Esophagus muscularis mucosa (tissue), 4 donors: ENCODE data around the gene LIMK2. TPM values are rescaled to one million over a fixed set of nuclear protein-coding genes. Genes with fewer than 3 reads are reported as not detected.
A peak's percentile ranks its signal among the peaks of the same experiment; 100 is the strongest.

Source experiments
- DNase-seq: peaks from one replicate; pipeline ENCODE4 v3.0.0-alpha.2; 2017; ENCODE audit errors: extremely low spot score
- H3K27ac ChIP-seq, 4 donors: fragments of 200-600 bp; sonication (generic); replicated peaks in 1 of 4; 1 replicate in 3 of 4; 2 replicates in 1 of 4; pipeline ENCODE4 v1.5.1; 2016 to 2019; ENCODE audit warnings: mild to moderate bottlenecking in 1 of 4
- H3K27me3 ChIP-seq, 4 donors: fragments of 200-600 bp; sonication (generic); one replicate each; pipeline versions ENCODE4 v1.5.1 to v1.6.0; 2016 to 2019
- H3K36me3 ChIP-seq, 4 donors: fragments of 200-600 bp; sonication (generic); one replicate each; pipeline ENCODE4 v1.5.1; 2016 to 2019
- H3K4me1 ChIP-seq, 4 donors: fragments of 200-600 bp; sonication (generic); one replicate each; pipeline ENCODE4 v1.5.1; 2016 to 2019
- H3K4me3 ChIP-seq, 4 donors: fragments of 200-600 bp; sonication (generic); 1 replicate in 2 of 4; 2 replicates in 2 of 4; pipeline ENCODE4 v1.5.1; 2016 to 2019; ENCODE audit warnings: mild to moderate bottlenecking in 4 of 4, moderate library complexity in 1 of 4
- H3K9me3 ChIP-seq, 4 donors: fragments of 200-600 bp; sonication (generic); 1 replicate in 3 of 4; 2 replicates in 1 of 4; pipeline ENCODE4 v1.5.1; 2016 to 2019
- CTCF ChIP-seq, 3 experiments: fragments of 200-600 bp in 2 of 3; fragments of 450-650 bp in 1 of 3; sonication (generic) in 2 of 3; IDR thresholded peaks; one replicate each; pipeline ENCODE4 v1.5.1; 2017 to 2019; ENCODE audit warnings: antibody characterized with exemption in 3 of 3, mild to moderate bottlenecking in 2 of 3, moderate library complexity in 1 of 3
- EP300 ChIP-seq: sonication (generic); formaldehyde crosslinking; IDR thresholded peaks from one replicate; pipeline ENCODE4 v1.6.1; 2017; ENCODE audit warnings: antibody characterized with exemption
- POLR2A ChIP-seq: fragments of 450-650 bp; IDR thresholded peaks from one replicate; pipeline ENCODE4 v1.6.1; 2017; ENCODE audit warnings: antibody characterized with exemption, moderate library complexity, mild to moderate bottlenecking, low read depth
- POLR2AphosphoS5 ChIP-seq, 2 donors: sonication (generic); formaldehyde crosslinking; IDR thresholded peaks; one replicate each; pipeline ENCODE4 v1.6.1; 2017; ENCODE audit warnings: antibody characterized with exemption in 2 of 2
- WGBS: methylation state at CpG from one replicate; pipeline ENCODE4 v1.1.5; 2018; 5-methylcytosine and 5-hydroxymethylcytosine counted together
- intact Hi-C: fragments of 100-400 bp; cut with DNase I; formaldehyde crosslinking; loops from one replicate; pipeline ENCODE4 v1.15.1; 2023
- total RNA-seq, 4 donors: library from RNA; depleted of rRNA; stranded (reverse); fragments of >200 nt; gene quantifications; one replicate each; pipeline versions ENCODE4 v1.1.0 to v1.2.1, GENCODE V29; 2016

Gene LIMK2
- total RNA-seq, 4 donors from 2014 or later: 12.0 to 18.2 (median 14.3) TPM

- peaks cover 19 to 35% (median 22%) of the 10 kb centered on the region in 4 donors for H3K4me1 ChIP-seq
- peak overlapping the region in 1 of 4 donors; percentile 31 for H3K27ac ChIP-seq
- H3K27me3 ChIP-seq: no peaks in the 10 kb centered on the region
- no peak overlapping the region for H3K4me3 ChIP-seq
- no peaks in the 10 kb centered on the region for H3K9me3 ChIP-seq
- no peak for DNase-seq
- WGBS: 62% methylated on average over 7 of the region's 8 CpGs
- peaks cover 36 to 98% (median 92%) of the 10 kb centered on the region in 4 donors for H3K36me3 ChIP-seq
- intact Hi-C loops: no loop called here
- TF ChIP-seq EP300: no peak
- TF ChIP-seq POLR2AphosphoS5 (IDR thresholded peaks at IDR 0.05): no peak
- TF ChIP-seq POLR2A: no peak
- TF ChIP-seq CTCF (IDR thresholded peaks at IDR 0.05): no peak
These were observed 70.8 kb downstream of the LIMK2 start for GRCh38 chr22:31282748-31283468.

DNA sequence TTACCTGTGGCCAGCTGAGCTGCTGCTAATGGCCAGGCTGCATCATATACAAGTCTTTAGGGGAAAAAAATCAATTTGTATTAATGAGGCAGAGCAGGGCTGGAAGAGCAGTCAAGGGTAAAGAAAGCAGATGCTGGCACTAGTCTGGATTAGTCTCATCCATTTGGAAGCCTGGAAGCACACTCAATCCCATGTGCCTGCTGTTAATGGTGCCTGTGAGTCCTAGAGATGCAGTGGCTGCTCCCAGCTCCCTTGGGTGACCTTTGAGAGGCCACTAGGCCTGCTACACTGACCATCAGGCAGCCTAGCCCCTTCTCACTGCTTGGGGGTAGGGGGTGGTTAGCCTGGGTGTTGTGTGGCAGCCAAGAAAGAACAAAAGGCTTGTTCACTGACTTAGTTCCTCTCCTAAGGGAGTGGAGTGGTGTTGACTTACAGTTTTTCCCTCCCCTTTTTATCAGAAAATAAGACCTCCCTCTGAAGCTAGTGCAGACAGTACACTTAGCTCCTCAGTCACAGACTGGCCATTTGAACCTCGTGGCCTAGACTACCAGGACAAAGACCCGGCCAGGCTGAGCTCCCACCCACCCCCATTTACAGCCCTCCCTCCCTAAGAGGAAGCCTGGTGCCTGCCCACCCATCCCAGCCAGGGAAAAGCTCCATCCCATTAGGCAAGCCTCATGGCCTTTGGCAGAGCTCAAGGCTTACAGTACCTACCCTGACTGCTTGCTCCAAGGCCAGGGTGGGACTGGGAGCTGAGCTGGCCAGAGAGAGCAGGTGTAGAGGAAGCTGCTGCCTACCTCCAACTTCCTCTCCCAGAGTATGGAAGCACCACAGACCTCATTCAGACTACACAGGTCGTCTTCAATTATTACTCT is 72.4 kb downstream of the LIMK2 start:
- peaks cover 36 to 99% (median 92%) of the 10 kb centered on the region in 4 donors for H3K36me3 ChIP-seq
- H3K27ac ChIP-seq: peak overlapping the region; percentile 54 to 99 (median 96)
- H3K9me3 ChIP-seq: no peaks in the 10 kb centered on the region
- no peaks in the 10 kb centered on the region for H3K27me3 ChIP-seq
- WGBS: 30% methylated on average over 3 of the region's 3 CpGs
- no peak overlapping the region for H3K4me3 ChIP-seq
- no peak for TF ChIP-seq POLR2AphosphoS5 (IDR thresholded peaks at IDR 0.05)
- no peak for TF ChIP-seq POLR2A
- TF ChIP-seq CTCF (IDR thresholded peaks at IDR 0.05): no peak
- no peak for TF ChIP-seq EP300
- H3K4me1 ChIP-seq: peaks cover 36 to 51% (median 37%) of the 10 kb centered on the region in 4 donors
- intact Hi-C loops: no loop called here
- no peak for DNase-seq

DNA sequence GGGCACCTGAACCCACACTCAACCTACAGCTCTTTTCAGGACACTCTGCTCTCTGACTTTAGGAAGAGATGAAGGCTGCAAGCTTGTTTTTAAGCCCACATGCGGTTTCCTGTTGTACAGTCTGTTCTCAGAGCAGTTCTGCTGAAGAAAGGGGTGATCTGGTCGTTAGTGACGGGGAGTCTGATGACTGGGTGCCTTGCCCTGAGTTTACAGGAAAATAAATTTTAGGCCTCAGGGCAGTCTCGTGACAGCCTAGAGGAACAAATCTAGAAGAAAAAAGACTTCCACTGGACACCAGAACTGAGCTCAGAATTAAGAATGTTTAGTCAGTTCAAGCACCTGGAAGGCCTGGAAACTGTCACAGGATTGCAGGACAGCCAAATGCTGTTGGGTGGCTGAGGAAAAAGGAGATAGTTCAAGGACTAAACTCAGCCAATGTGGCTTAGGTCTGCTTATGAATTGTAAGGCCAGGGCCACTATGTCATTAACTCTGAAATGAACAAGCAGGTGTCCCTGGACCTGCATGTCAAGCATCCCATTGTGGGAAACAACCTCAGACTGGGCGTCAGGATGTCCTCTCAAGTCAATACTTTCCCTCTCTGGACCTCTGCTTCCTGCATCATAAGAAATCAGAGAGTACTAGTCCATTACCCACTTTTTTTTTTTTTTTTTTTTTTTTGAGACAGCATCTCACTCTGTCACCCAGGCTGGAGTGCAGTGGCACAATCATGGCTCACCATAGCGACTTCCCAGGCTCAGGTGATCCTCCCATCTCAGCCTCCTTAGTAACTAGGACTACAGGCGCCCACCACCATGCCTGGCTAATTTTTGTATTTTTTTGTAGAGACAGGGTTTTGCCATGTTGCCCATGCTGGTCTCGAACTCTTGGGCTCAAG is 74.5 kb downstream of the LIMK2 start:
- intact Hi-C loops: no loop called here
- 75% methylated on average over 8 of the region's 8 CpGs for WGBS
- H3K4me3 ChIP-seq: no peak overlapping the region
- peak overlapping the region; percentile 93 to 99 (median 98) for H3K27ac ChIP-seq
- peaks cover 30 to 82% (median 73%) of the 10 kb centered on the region in 4 donors for H3K36me3 ChIP-seq
- no peaks in the 10 kb centered on the region for H3K9me3 ChIP-seq
- no peaks in the 10 kb centered on the region for H3K27me3 ChIP-seq
- peaks cover 44 to 60% (median 48%) of the 10 kb centered on the region in 4 donors for H3K4me1 ChIP-seq
- no peak for DNase-seq
- TF ChIP-seq POLR2A (no peak), EP300 (no peak), POLR2AphosphoS5 (IDR thresholded peaks at IDR 0.05) (peak; percentile 44 to 55), CTCF (IDR thresholded peaks at IDR 0.05) (no peak)

GRCh38 chr22:31287818-31288495 is 75.9 kb downstream of the LIMK2 start:
- Histone ChIP-seq H3K27ac (peak overlapping the region; percentile 93 to 99 (median 98)), H3K27me3 (no peaks in the 10 kb centered on the region), H3K9me3 (no peaks in the 10 kb centered on the region), H3K36me3 (peaks cover 18 to 68% (median 60%) of the 10 kb centered on the region in 4 donors), H3K4me1 (peaks cover 50 to 64% (median 57%) of the 10 kb centered on the region in 4 donors), H3K4me3 (no peak overlapping the region)
- TF ChIP-seq CTCF (IDR thresholded peaks at IDR 0.05): no peak
- TF ChIP-seq POLR2A: no peak
- no peak for TF ChIP-seq POLR2AphosphoS5 (IDR thresholded peaks at IDR 0.05)
- no peak for DNase-seq
- intact Hi-C loops: no loop called here
- WGBS: 85% methylated on average over 6 of the region's 6 CpGs
